ENCODE results near the gene SELPLG.
A peak's percentile ranks its signal among the peaks of the same experiment; 100 is the strongest.
"Not testable (repeated sequence)": the region's sequence is repeated elsewhere in the genome, so short reads cannot be mapped to it uniquely, and the experiment has no call there.

Gene SELPLG

GRCh38 chr12:108633534-108634248 is at the start of gene SELPLG:
TSS of gene SELPLG (minus strand) at chr12:108633894. CDS start at chr12:108624307, 9,587 bp downstream.
- no peak for DNase-seq

- DNase-seq, result no peak
Observed at GRCh38 chr12:108681317-108681716, 47.6 kb upstream of the SELPLG start.

GRCh38 chr12:108679106-108679681 is 45.5 kb upstream of the SELPLG start:
- DNase-seq, result no peak

GRCh38 chr12:108678104-108678730 is 44.5 kb upstream of the SELPLG start:
- DNase-seq, result no peak

GRCh38 chr12:108677381-108677780 is 43.7 kb upstream of the SELPLG start:
- no peak for DNase-seq

GRCh38 chr12:108676707-108677106 is 43.0 kb upstream of the SELPLG start:
- no peak for DNase-seq

GRCh38 chr12:108675792-108676191 is 42.1 kb upstream of the SELPLG start:
- no peak for DNase-seq

- no peak for DNase-seq
Observed at GRCh38 chr12:108672054-108672453, 38.4 kb upstream of the SELPLG start.

- DNase-seq, result no peak
Observed at GRCh38 chr12:108671110-108671509, 37.4 kb upstream of the SELPLG start.

GRCh38 chr12:108670066-108670631 is 36.5 kb upstream of the SELPLG start:
- peak; percentile 45 for DNase-seq

- DNase-seq, result no peak
Observed at GRCh38 chr12:108668542-108668941, 34.8 kb upstream of the SELPLG start.

- DNase-seq, result peak; percentile 16
Observed at GRCh38 chr12:108668063-108668462, 34.4 kb upstream of the SELPLG start.

- DNase-seq, result no peak
Observed at GRCh38 chr12:108667349-108667748, 33.7 kb upstream of the SELPLG start.

- no peak for DNase-seq
Observed at GRCh38 chr12:108666401-108666881, 32.7 kb upstream of the SELPLG start.

GRCh38 chr12:108665608-108666202 is 32.0 kb upstream of the SELPLG start:
- no peak for DNase-seq

- DNase-seq, result peak; percentile 63
Observed at GRCh38 chr12:108664338-108665258, 30.9 kb upstream of the SELPLG start.

- no peak for DNase-seq
Observed at GRCh38 chr12:108663324-108664015, 29.8 kb upstream of the SELPLG start.

GRCh38 chr12:108658115-108658514 is 24.4 kb upstream of the SELPLG start:
- DNase-seq, result not testable (repeated sequence)

GRCh38 chr12:108657130-108657745 is 23.5 kb upstream of the SELPLG start:
- no peak for DNase-seq

GRCh38 chr12:108656247-108656646 is 22.6 kb upstream of the SELPLG start:
- not testable (repeated sequence) for DNase-seq

GRCh38 chr12:108655812-108656175 is 22.1 kb upstream of the SELPLG start:
- DNase-seq, result not testable (repeated sequence)
